CD4-positive, alpha-beta T cell treated with Interleukin-2 at 100 ng/mL for 4 hours (primary cell): ENCODE measurements around the gene TEDC2.
"Not testable (repeated sequence)": the region's sequence is repeated elsewhere in the genome, so short reads cannot be mapped to it uniquely, and the experiment has no call there.

ENCODE experiments used
- DNase-seq: peaks from one replicate; pipeline ENCODE4 v3.0.0-alpha.2; 2020; ENCODE audit warnings: low spot score

Gene TEDC2

GRCh38 chr16:2437032-2437790 lies 22.7 kb upstream of the TEDC2 start:
- DNase-seq = no peak

- no peak for DNase-seq
Measured at GRCh38 chr16:2438121-2438520, 21.8 kb upstream of the TEDC2 start.

GRCh38 chr16:2439598-2439997 lies 20.3 kb upstream of the TEDC2 start:
- no peak for DNase-seq

- DNase-seq = not testable (repeated sequence)
Measured at GRCh38 chr16:2441143-2441804, 18.6 kb upstream of the TEDC2 start.

- DNase-seq = no peak
Measured at GRCh38 chr16:2443555-2443954, 16.4 kb upstream of the TEDC2 start.

GRCh38 chr16:2447920-2448583 lies 11.9 kb upstream of the TEDC2 start:
- DNase-seq = no peak

GRCh38 chr16:2449118-2449517 lies 10.8 kb upstream of the TEDC2 start:
- no peak for DNase-seq

- DNase-seq = no peak
Measured at GRCh38 chr16:2450535-2450934, 9.4 kb upstream of the TEDC2 start.

- DNase-seq = no peak
Measured at GRCh38 chr16:2450975-2451381, 8.9 kb upstream of the TEDC2 start.

GRCh38 chr16:2451851-2452320 lies 8.0 kb upstream of the TEDC2 start:
- no peak for DNase-seq

GRCh38 chr16:2452650-2453049 lies 7.3 kb upstream of the TEDC2 start:
- no peak for DNase-seq

- no peak for DNase-seq
Measured at GRCh38 chr16:2455081-2455845, 4.6 kb upstream of the TEDC2 start.

- no peak for DNase-seq
Measured at GRCh38 chr16:2456551-2457153, 3.3 kb upstream of the TEDC2 start.

- DNase-seq = no peak
Measured at GRCh38 chr16:2457267-2457666, 2.6 kb upstream of the TEDC2 start.

- no peak for DNase-seq
Measured at GRCh38 chr16:2457946-2458345, 2.0 kb upstream of the TEDC2 start.

- no peak for DNase-seq
Measured at GRCh38 chr16:2458887-2459646, 842 bp upstream of the TEDC2 start.

- DNase-seq = no peak
Measured at GRCh38 chr16:2460391-2460713, 443 bp downstream of the TEDC2 start.

GRCh38 chr16:2460916-2461315 lies 1.0 kb downstream of the TEDC2 start:
- DNase-seq = no peak

GRCh38 chr16:2462031-2462866 lies 2.3 kb downstream of the TEDC2 start:
- DNase-seq = no peak

GRCh38 chr16:2464333-2464732 lies 4.4 kb downstream of the TEDC2 start:
- DNase-seq = no peak
